GM12872 (cell line): Measurements from ENCODE around the gene ASF1B.

Source experiments
- TF ChIP-seq, protein P1 (sequence below): IDR thresholded peaks from 3 replicates; pipeline ENCODE4 v1.5.1; 2011; ENCODE audit warnings: low read depth, mild to moderate bottlenecking, low read length, moderate library complexity; ENCODE audit not compliant: insufficient read depth

The ASF1B gene

GRCh38 chr19:14119644-14120496, 16.5 kb downstream of the ASF1B start:
- TF ChIP-seq, protein P1, sequence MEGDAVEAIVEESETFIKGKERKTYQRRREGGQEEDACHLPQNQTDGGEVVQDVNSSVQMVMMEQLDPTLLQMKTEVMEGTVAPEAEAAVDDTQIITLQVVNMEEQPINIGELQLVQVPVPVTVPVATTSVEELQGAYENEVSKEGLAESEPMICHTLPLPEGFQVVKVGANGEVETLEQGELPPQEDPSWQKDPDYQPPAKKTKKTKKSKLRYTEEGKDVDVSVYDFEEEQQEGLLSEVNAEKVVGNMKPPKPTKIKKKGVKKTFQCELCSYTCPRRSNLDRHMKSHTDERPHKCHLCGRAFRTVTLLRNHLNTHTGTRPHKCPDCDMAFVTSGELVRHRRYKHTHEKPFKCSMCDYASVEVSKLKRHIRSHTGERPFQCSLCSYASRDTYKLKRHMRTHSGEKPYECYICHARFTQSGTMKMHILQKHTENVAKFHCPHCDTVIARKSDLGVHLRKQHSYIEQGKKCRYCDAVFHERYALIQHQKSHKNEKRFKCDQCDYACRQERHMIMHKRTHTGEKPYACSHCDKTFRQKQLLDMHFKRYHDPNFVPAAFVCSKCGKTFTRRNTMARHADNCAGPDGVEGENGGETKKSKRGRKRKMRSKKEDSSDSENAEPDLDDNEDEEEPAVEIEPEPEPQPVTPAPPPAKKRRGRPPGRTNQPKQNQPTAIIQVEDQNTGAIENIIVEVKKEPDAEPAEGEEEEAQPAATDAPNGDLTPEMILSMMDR: no peak

- TF ChIP-seq, protein P1: no peak
Measured at GRCh38 chr19:14119146-14119545, 17.2 kb downstream of the ASF1B start.

DNA sequence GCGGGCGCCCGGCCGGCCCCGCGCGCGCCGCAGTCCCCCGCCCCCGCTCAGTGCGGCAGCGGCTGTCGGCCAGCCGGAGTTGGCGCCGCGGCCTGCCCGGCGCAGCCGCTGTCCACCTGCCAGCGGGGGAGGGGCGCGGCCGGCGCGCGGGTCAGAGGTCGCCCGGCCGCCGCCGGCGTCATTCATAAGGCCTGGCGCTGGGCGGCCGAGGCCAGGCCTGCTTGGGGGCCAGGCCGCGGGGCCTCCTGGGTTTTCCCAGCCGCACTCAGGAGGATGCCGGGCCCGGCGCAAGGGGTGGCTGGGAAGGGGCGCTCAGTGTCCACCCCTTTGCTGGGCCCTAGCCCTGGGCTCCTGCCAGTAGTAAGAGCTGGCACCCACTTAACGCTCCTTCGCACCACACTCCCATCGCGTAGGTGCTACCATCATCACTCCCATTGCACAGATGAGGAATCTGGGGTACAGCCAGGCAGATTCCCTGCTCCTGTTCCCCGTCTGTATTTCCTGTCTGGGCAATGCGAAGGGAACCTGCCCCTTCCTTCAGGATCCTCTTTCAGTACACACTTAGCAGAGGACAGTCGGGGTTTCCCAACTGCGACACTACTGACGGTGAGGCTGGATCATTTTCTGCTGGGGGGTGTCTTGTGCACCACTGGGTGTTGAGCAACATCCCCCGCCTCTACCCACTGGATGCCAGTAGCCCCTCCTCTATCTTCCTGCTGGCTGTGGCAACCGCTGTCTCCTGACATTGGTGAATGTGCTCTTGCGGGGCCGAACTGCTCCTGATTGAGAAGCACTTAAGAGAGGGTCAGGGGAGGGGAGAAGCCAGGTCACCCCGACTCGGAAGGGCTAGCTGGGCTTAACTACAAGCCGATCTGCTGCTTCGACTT, 18.0 kb downstream of the ASF1B start:
- TF ChIP-seq, protein P1: no peak

- TF ChIP-seq, protein P1: no peak
Measured at GRCh38 chr19:14117668-14118164, 18.7 kb downstream of the ASF1B start, which contains the start of gene PRKACA. TSS of gene PRKACA (minus strand) at chr19:14117762. CDS start at chr19:14117547, 215 bp downstream.

DNA sequence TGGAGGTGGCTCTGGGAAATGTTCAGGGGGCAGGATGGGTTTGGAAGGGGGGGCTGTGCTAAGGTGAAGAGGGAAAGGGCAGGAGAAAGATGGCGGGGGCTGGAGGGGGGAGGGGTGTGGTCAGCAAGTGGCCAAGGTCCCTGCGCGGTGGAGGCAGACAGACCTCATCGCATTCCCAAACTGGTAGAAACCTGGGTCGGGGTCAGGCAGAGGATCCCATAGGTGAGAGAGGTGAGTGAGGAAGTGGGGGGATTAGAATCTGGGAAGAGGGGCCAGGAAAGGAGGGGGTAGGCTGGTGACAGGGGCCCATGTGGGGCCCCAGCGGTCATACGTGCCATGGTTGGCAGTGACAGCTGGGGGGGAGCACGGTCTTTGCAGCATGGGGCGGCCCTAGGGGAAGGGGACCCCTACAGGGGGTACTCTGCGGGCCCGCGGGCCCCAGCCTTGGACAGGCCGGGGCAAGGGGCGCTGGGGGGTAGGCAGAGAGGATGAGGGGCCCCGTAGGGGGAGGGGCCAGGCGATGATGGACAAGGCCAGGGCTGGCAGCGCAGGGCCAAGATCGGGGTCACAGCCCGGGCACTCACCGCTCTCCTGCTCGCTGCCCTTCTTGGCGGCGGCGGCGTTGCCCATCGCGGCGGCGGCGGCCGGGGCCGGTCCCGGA, 19.3 kb downstream of the ASF1B start:
- TF ChIP-seq, protein P1: no peak

DNA sequence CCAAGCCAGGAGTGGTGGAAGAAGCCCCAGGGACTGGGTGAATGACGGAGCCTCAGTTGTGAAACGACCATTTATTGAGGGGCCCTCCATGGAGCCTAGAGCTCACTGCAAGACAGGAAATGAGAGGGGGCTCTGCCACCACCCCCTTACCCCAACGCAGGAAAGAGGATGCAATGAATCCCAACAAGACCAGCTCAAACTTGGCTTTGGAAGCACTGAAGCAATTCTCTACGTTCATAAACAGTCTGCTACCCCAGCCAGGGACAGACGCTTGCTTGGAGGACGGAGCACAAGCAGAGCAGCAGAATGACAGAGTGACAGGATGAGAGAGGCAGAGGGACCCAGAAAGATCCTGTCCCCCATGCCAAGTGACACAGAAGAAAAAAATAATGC, 19.9 kb downstream of the ASF1B start:
- TF ChIP-seq, protein P1: no peak
